ENCODE measurements around the gene ANKRD60.

The ANKRD60 gene

GRCh38 chr20:58188527-58188926 is 39.9 kb downstream of the ANKRD60 start:
- DNase-seq, result no peak

GRCh38 chr20:58184984-58185383 is 43.5 kb downstream of the ANKRD60 start:
- DNase-seq, result no peak

- DNase-seq, result no peak
Observed at GRCh38 chr20:58184063-58184462, 44.4 kb downstream of the ANKRD60 start.

- DNase-seq, result no peak
Observed at GRCh38 chr20:58182521-58183140, 45.8 kb downstream of the ANKRD60 start.

GRCh38 chr20:58179432-58180099 is 48.9 kb downstream of the ANKRD60 start:
- DNase-seq, result peak; percentile 47

- no peak for DNase-seq
Observed at GRCh38 chr20:58179083-58179431, 49.4 kb downstream of the ANKRD60 start.

GRCh38 chr20:58177799-58178198 is 50.7 kb downstream of the ANKRD60 start:
- no peak for DNase-seq

GRCh38 chr20:58175836-58176235 is 52.6 kb downstream of the ANKRD60 start:
- DNase-seq, result no peak

- DNase-seq, result no peak
Observed at GRCh38 chr20:58175425-58175824, 53.0 kb downstream of the ANKRD60 start.

GRCh38 chr20:58174708-58175280 is 53.7 kb downstream of the ANKRD60 start:
- DNase-seq, result no peak

- DNase-seq, result no peak
Observed at GRCh38 chr20:58173930-58174707, 54.3 kb downstream of the ANKRD60 start.

GRCh38 chr20:58173091-58173490 is 55.4 kb downstream of the ANKRD60 start:
- DNase-seq, result no peak

GRCh38 chr20:58171796-58172425 is 56.5 kb downstream of the ANKRD60 start:
- no peak for DNase-seq

GRCh38 chr20:58169450-58169849 is 59.0 kb downstream of the ANKRD60 start:
- DNase-seq, result no peak

GRCh38 chr20:58168843-58169242 is 59.6 kb downstream of the ANKRD60 start:
- DNase-seq, result no peak

- DNase-seq, result no peak
Observed at GRCh38 chr20:58167759-58168158, 60.7 kb downstream of the ANKRD60 start.
